IMR-90 (cell line): ENCODE measurements around the gene TSEN15.

Experiments
- BHLHE40 ChIP-seq: fragments of 150-350 bp; IDR thresholded peaks from 2 replicates; pipeline ENCODE4 v1.6.1; 2016; ENCODE audit warnings: mild to moderate bottlenecking, low read depth, low read length
- CEBPB ChIP-seq: IDR thresholded peaks from 2 replicates; pipeline ENCODE4 v1.6.1; 2012; ENCODE audit warnings: low read depth, low read length, improper control_type of control experiment
- CHD1 ChIP-seq: IDR thresholded peaks from 2 replicates; pipeline ENCODE4 v1.6.1; 2012; ENCODE audit warnings: low read depth, low read length, improper control_type of control experiment
- CTCF ChIP-seq: conservative IDR thresholded peaks from 2 replicates; pipeline ENCODE4 v1.5.1; 2012; ENCODE audit warnings: mild to moderate bottlenecking, low read depth, low read length, improper control_type of control experiment
- FOS ChIP-seq: fragments of 150-350 bp; IDR thresholded peaks from 2 replicates; pipeline ENCODE4 v1.6.1; 2016; ENCODE audit warnings: low read depth, low read length
- MAFK ChIP-seq: IDR thresholded peaks from 2 replicates; pipeline ENCODE4 v1.6.1; 2012; ENCODE audit warnings: low read depth, low read length, improper control_type of control experiment
- MAZ ChIP-seq: IDR thresholded peaks from 2 replicates; pipeline ENCODE4 v1.6.1; 2012; ENCODE audit warnings: low read depth, mild to moderate bottlenecking, low read length, improper control_type of control experiment, moderate library complexity, borderline replicate concordance
- MXI1 ChIP-seq: IDR thresholded peaks from 2 replicates; pipeline ENCODE4 v1.6.1; 2012; ENCODE audit warnings: low read depth, mild to moderate bottlenecking, low read length, moderate library complexity, borderline replicate concordance
- POLR2A ChIP-seq: IDR thresholded peaks from 2 replicates; pipeline ENCODE4 v1.6.1; 2012; ENCODE audit warnings: mild to moderate bottlenecking, low read depth, low read length
- RAD21 ChIP-seq: IDR thresholded peaks from 2 replicates; pipeline ENCODE4 v1.6.1; 2012; ENCODE audit warnings: low read length, improper control_type of control experiment
- RCOR1 ChIP-seq: IDR thresholded peaks from 2 replicates; pipeline ENCODE4 v1.6.1; 2012; ENCODE audit warnings: mild to moderate bottlenecking, low read length, improper control_type of control experiment; ENCODE audit not compliant: insufficient replicate concordance
- RFX5 ChIP-seq: IDR thresholded peaks from 2 replicates; pipeline ENCODE4 v1.8.0; 2012; ENCODE audit warnings: low read depth, mild to moderate bottlenecking, low read length, moderate library complexity
- SMC3 ChIP-seq: fragments of 150-350 bp; IDR thresholded peaks from 2 replicates; pipeline ENCODE4 v1.6.1; 2016; ENCODE audit warnings: low read depth, mild to moderate bottlenecking, antibody characterized with exemption, low read length, moderate library complexity
- TF ChIP-seq, protein P1 (sequence below): fragments of 150-350 bp; IDR thresholded peaks from 2 replicates; pipeline ENCODE4 v1.6.1; 2016; ENCODE audit warnings: low read depth, mild to moderate bottlenecking, low read length, moderate library complexity, borderline replicate concordance

- no peak for TF ChIP-seq CTCF
- TF ChIP-seq CEBPB = peak; percentile 82
- no peak for TF ChIP-seq POLR2A
- TF ChIP-seq, protein P1, sequence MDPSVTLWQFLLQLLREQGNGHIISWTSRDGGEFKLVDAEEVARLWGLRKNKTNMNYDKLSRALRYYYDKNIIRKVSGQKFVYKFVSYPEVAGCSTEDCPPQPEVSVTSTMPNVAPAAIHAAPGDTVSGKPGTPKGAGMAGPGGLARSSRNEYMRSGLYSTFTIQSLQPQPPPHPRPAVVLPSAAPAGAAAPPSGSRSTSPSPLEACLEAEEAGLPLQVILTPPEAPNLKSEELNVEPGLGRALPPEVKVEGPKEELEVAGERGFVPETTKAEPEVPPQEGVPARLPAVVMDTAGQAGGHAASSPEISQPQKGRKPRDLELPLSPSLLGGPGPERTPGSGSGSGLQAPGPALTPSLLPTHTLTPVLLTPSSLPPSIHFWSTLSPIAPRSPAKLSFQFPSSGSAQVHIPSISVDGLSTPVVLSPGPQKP = no peak
- peak; percentile 25 for TF ChIP-seq RCOR1
- no peak for TF ChIP-seq CHD1
- peak; percentile 97 for TF ChIP-seq FOS
- no peak for TF ChIP-seq RFX5
- peak; percentile 73 for TF ChIP-seq BHLHE40
- no peak; the same call in 1 of the 2 replicates for TF ChIP-seq MAZ
- no peak for TF ChIP-seq RAD21
- TF ChIP-seq MXI1 = no peak
- TF ChIP-seq SMC3 = no peak
- TF ChIP-seq MAFK = peak; percentile 58; the same call in 1 of the 2 replicates
These were observed 66.5 kb downstream of the TSEN15 start for GRCh38 chr1:184118046-184118445.
